Measurements from ENCODE around the gene SPATA31D4. TPM values are rescaled to one million over a fixed set of nuclear protein-coding genes. Genes with fewer than 3 reads are reported as not detected.

Gene SPATA31D4
- polyA plus RNA-seq, 3 donors = not detected

DNA sequence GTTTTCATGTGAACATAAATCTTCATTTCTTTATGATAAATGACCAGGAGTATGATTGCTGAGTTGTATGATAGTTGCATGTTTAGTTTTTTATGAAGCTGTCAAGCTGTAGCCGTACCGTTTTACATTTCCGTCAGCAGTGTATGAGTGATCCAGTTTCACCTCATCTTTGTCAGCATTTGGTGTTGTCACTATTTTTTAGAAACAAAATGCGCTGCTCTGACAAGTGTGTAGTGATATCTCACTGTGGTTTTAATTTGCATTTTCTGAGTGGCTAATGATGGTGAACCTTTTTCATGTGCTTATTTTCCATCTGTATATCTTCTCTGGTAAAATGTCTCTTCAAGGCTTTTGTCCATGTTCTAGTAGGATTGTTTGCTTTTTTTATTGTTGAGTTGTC lies 53.7 kb downstream of the SPATA31D4 start:
- TF ChIP-seq, protein P1, sequence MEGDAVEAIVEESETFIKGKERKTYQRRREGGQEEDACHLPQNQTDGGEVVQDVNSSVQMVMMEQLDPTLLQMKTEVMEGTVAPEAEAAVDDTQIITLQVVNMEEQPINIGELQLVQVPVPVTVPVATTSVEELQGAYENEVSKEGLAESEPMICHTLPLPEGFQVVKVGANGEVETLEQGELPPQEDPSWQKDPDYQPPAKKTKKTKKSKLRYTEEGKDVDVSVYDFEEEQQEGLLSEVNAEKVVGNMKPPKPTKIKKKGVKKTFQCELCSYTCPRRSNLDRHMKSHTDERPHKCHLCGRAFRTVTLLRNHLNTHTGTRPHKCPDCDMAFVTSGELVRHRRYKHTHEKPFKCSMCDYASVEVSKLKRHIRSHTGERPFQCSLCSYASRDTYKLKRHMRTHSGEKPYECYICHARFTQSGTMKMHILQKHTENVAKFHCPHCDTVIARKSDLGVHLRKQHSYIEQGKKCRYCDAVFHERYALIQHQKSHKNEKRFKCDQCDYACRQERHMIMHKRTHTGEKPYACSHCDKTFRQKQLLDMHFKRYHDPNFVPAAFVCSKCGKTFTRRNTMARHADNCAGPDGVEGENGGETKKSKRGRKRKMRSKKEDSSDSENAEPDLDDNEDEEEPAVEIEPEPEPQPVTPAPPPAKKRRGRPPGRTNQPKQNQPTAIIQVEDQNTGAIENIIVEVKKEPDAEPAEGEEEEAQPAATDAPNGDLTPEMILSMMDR (IDR thresholded peaks at IDR 0.05) = no peak
- H3K27me3 Mint-ChIP-seq (ENCODE audit: low read depth in 3 of 3) = no peaks in the 10 kb centered on the region

More for the DNA sequence above, 53.7 kb downstream of the SPATA31D4 start:
- H3K4me3 Mint-ChIP-seq = no peak overlapping the region
- no peak overlapping the region for H3K27ac Mint-ChIP-seq
- no peak overlapping the region for H2AFZ ChIP-seq (ENCODE audit: insufficient read depth, low read depth, low read length, poor library complexity, severe bottlenecking)
- no peaks in the 10 kb centered on the region for H4K20me1 ChIP-seq (ENCODE audit: insufficient read depth, low read length)
- no peak overlapping the region for H3K4me3 ChIP-seq (replicated peaks in 1 of 3; ENCODE audit: low read depth in 2 of 3, low read length in 3 of 3)
- H3K4me1 Mint-ChIP-seq = no peaks in the 10 kb centered on the region
- peaks cover 2 to 16% (median 7%) of the 10 kb centered on the region in 7 donors for H3K9me3 Mint-ChIP-seq
- no peaks in the 10 kb centered on the region for H3K36me3 Mint-ChIP-seq
- no peaks in the 10 kb centered on the region for H3K79me2 ChIP-seq (ENCODE audit: insufficient read depth, low read length)
- H3K36me3 ChIP-seq (replicated peaks in 1 of 2; ENCODE audit: control insufficient read depth in 1 of 2, insufficient read depth in 2 of 2, low read length in 2 of 2) = no peaks in the 10 kb centered on the region
- H3K9me3 ChIP-seq (replicated peaks in 1 of 2; ENCODE audit: control insufficient read depth in 1 of 2, insufficient read depth in 1 of 2, low read length in 2 of 2) = peaks cover 9 to 11% of the 10 kb centered on the region in 2 donors
- H3K4me2 ChIP-seq (replicated peaks; ENCODE audit: extremely low read depth, low read length, poor library complexity, severe bottlenecking) = no peak overlapping the region
- no peak overlapping the region for H3K9ac ChIP-seq (ENCODE audit: insufficient read depth, low read length, poor library complexity, severe bottlenecking)
- no peak for DNase-seq
- intact Hi-C loops (cut with micrococcal nuclease) = no loop called here
- 100% methylated on average over 3 of the region's 4 CpGs for WGBS (ENCODE audit: insufficient coverage)
- no peaks in the 10 kb centered on the region for H3K27me3 ChIP-seq (ENCODE audit: control insufficient read depth in 2 of 2, insufficient read depth in 2 of 2, low read length in 2 of 2)
- no peaks in the 10 kb centered on the region for H3K4me1 ChIP-seq (ENCODE audit: control insufficient read depth in 1 of 2, insufficient read depth in 2 of 2, low read length in 2 of 2)
- no peak overlapping the region for H3K27ac ChIP-seq (ENCODE audit: low read depth in 1 of 2, low read length in 2 of 2)

Small RNA genes within 50 kb of the gene (small RNA-seq; reads per million reads assigned to genes)
- gene RF00189 (ENCODE audit: insufficient read length, low read depth) (not detected), gene RNA5SP287 (ENCODE audit: insufficient read length, low read depth) (not detected)

Other genes with a start within 250 kb of the SPATA31D4 start
- gene TLE1, start 238.9 kb upstream of the SPATA31D4 start, polyA plus RNA-seq = 1 to 10 TPM in 2 of 3 donors, under 1 TPM in 1; 0.46 to 2.5 (median 1.2) TPM
- not detected for gene SPATA31D3, start 15.1 kb downstream of the SPATA31D4 start, polyA plus RNA-seq
- gene SPATA31D1, start 60.3 kb downstream of the SPATA31D4 start, polyA plus RNA-seq = not detected

All from CD14-positive monocyte (primary cell).